ENCODE data around the gene CLN6. TPM values are rescaled to one million over a fixed set of nuclear protein-coding genes. Genes with fewer than 3 reads are reported as not detected.
"Not testable (repeated sequence)": the region's sequence is repeated elsewhere in the genome, so short reads cannot be mapped to it uniquely, and the experiment has no call there.

Gene CLN6
- polyA plus RNA-seq, 1 donor: 19.5 TPM

GRCh38 chr15:68206711-68207151 lies 22.8 kb downstream of the CLN6 start:
- no peak for DNase-seq (ENCODE audit: low read depth)

GRCh38 chr15:68205954-68206539 lies 23.5 kb downstream of the CLN6 start:
- DNase-seq (ENCODE audit: low read depth): no peak

GRCh38 chr15:68205558-68205944 lies 24.0 kb downstream of the CLN6 start:
- no peak for DNase-seq (ENCODE audit: low read depth)

GRCh38 chr15:68204776-68205557 lies 24.6 kb downstream of the CLN6 start, which contains the start of gene CALML4:
TSS of gene CALML4 (minus strand) at chr15:68205332. CDS start at chr15:68205247, 85 bp downstream.
- DNase-seq (ENCODE audit: low read depth): no peak

GRCh38 chr15:68204361-68204760 lies 25.2 kb downstream of the CLN6 start:
- no peak for DNase-seq (ENCODE audit: low read depth)

GRCh38 chr15:68203956-68204355 lies 25.6 kb downstream of the CLN6 start:
- DNase-seq (ENCODE audit: low read depth): no peak

GRCh38 chr15:68203486-68203885 lies 26.0 kb downstream of the CLN6 start:
- DNase-seq (ENCODE audit: low read depth): no peak

GRCh38 chr15:68202994-68203393 lies 26.5 kb downstream of the CLN6 start:
- not testable (repeated sequence) for DNase-seq (ENCODE audit: low read depth)

GRCh38 chr15:68201879-68202261 lies 27.7 kb downstream of the CLN6 start:
- DNase-seq (ENCODE audit: low read depth): no peak

- DNase-seq (ENCODE audit: low read depth): no peak
Measured at GRCh38 chr15:68201153-68201878, 28.2 kb downstream of the CLN6 start.

GRCh38 chr15:68200016-68200861 lies 29.3 kb downstream of the CLN6 start:
- no peak for DNase-seq (ENCODE audit: low read depth)

- no peak for DNase-seq (ENCODE audit: low read depth)
Measured at GRCh38 chr15:68199340-68199739, 30.2 kb downstream of the CLN6 start.

GRCh38 chr15:68197661-68198437 lies 31.7 kb downstream of the CLN6 start:
- no peak for DNase-seq (ENCODE audit: low read depth)

- DNase-seq (ENCODE audit: low read depth): no peak
Measured at GRCh38 chr15:68197170-68197492, 32.4 kb downstream of the CLN6 start.

GRCh38 chr15:68196445-68197169 lies 32.9 kb downstream of the CLN6 start:
- DNase-seq (ENCODE audit: low read depth): no peak

- no peak for DNase-seq (ENCODE audit: low read depth)
Measured at GRCh38 chr15:68195336-68196112, 34.0 kb downstream of the CLN6 start.

- no peak for DNase-seq (ENCODE audit: low read depth)
Measured at GRCh38 chr15:68192804-68193486, 36.6 kb downstream of the CLN6 start.

GRCh38 chr15:68192117-68192516 lies 37.4 kb downstream of the CLN6 start:
- no peak for DNase-seq (ENCODE audit: low read depth)

- DNase-seq (ENCODE audit: low read depth): no peak
Measured at GRCh38 chr15:68191555-68191954, 38.0 kb downstream of the CLN6 start.
